ENCODE data around the gene OPN1MW2.
"Not testable (repeated sequence)": the region's sequence is repeated elsewhere in the genome, so short reads cannot be mapped to it uniquely, and the experiment has no call there.

The OPN1MW2 gene

GRCh38 chrX:154219456-154219855 lies at the start of gene OPN1MW2:
OPN1MW2 (plus strand) TSS chrX:154219756; CDS start chrX:154219816, 60 bp downstream.
- DNase-seq, result not testable (repeated sequence)

- DNase-seq, result not testable (repeated sequence)
These were observed 47.0 kb upstream of the OPN1MW2 start for GRCh38 chrX:154172535-154172943.

- not testable (repeated sequence) for DNase-seq
These were observed 45.2 kb upstream of the OPN1MW2 start for GRCh38 chrX:154174356-154174755.

GRCh38 chrX:154182296-154182695 lies 37.3 kb upstream of the OPN1MW2 start, which contains the start of gene OPN1MW:
OPN1MW (plus strand) TSS chrX:154182596; CDS start chrX:154182678, 82 bp downstream.
- not testable (repeated sequence) for DNase-seq

- DNase-seq, result not testable (repeated sequence)
These were observed 35.8 kb upstream of the OPN1MW2 start for GRCh38 chrX:154183794-154184193.

- DNase-seq, result not testable (repeated sequence)
These were observed 26.7 kb upstream of the OPN1MW2 start for GRCh38 chrX:154192846-154193245.

- DNase-seq, result not testable (repeated sequence)
These were observed 25.2 kb upstream of the OPN1MW2 start for GRCh38 chrX:154194316-154194715.

- DNase-seq, result not testable (repeated sequence)
These were observed 23.1 kb upstream of the OPN1MW2 start for GRCh38 chrX:154196466-154196865.

- DNase-seq, result not testable (repeated sequence)
These were observed 9.7 kb upstream of the OPN1MW2 start for GRCh38 chrX:154209670-154210418.

GRCh38 chrX:154211057-154211456 lies 8.5 kb upstream of the OPN1MW2 start:
- DNase-seq, result peak; percentile 14

- not testable (repeated sequence) for DNase-seq
These were observed 8.1 kb upstream of the OPN1MW2 start for GRCh38 chrX:154211499-154211898.

- not testable (repeated sequence) for DNase-seq
These were observed 5.7 kb downstream of the OPN1MW2 start for GRCh38 chrX:154225292-154225691.

- not testable (repeated sequence) for DNase-seq
These were observed 7.2 kb downstream of the OPN1MW2 start for GRCh38 chrX:154226706-154227105.

- DNase-seq, result not testable (repeated sequence)
These were observed 11.9 kb downstream of the OPN1MW2 start for GRCh38 chrX:154231443-154231842.

- DNase-seq, result not testable (repeated sequence)
These were observed 14.1 kb downstream of the OPN1MW2 start for GRCh38 chrX:154233620-154234019.

GRCh38 chrX:154238939-154239559 lies 19.5 kb downstream of the OPN1MW2 start:
- not testable (repeated sequence) for DNase-seq

- DNase-seq, result peak; percentile 11
These were observed 20.5 kb downstream of the OPN1MW2 start for GRCh38 chrX:154239982-154240503.

- DNase-seq, result not testable (repeated sequence)
These were observed 28.0 kb downstream of the OPN1MW2 start for GRCh38 chrX:154247377-154248045.

- not testable (repeated sequence) for DNase-seq
These were observed 28.5 kb downstream of the OPN1MW2 start for GRCh38 chrX:154248076-154248475.

- not testable (repeated sequence) for DNase-seq
These were observed 37.7 kb downstream of the OPN1MW2 start, which contains the start of gene OPN1MW3 for GRCh38 chrX:154257282-154257681. OPN1MW3 (plus strand) TSS chrX:154257582; CDS start chrX:154257620, 38 bp downstream.

- not testable (repeated sequence) for DNase-seq
These were observed 39.2 kb downstream of the OPN1MW2 start for GRCh38 chrX:154258711-154259110.

GRCh38 chrX:154263072-154263471 lies 43.5 kb downstream of the OPN1MW2 start:
- not testable (repeated sequence) for DNase-seq

- DNase-seq, result not testable (repeated sequence)
These were observed 49.7 kb downstream of the OPN1MW2 start for GRCh38 chrX:154269245-154269644.
